Small intestine (tissue), 7 donors: ENCODE data around the gene HOXA3. TPM values are rescaled to one million over a fixed set of nuclear protein-coding genes. Genes with fewer than 3 reads are reported as not detected.

Experiments used
- DNase-seq, 2 donors: peaks; one replicate each; pipeline versions ENCODE4 v3.0.0 to v3.0.0-alpha.2; 2013
- FAIRE-seq: peaks from 2 replicates; lab custom pipeline; 2012; peaks lifted over from hg19 to GRCh38; lab: Jason Lieb, UNC
- H3K27ac ChIP-seq, 3 donors: one replicate each; pipeline ENCODE4 v1.5.1; 2013; ENCODE audit warnings: low read length in 2 of 3, mild to moderate bottlenecking in 2 of 3, control low read depth in 1 of 3, inconsistent platforms in 1 of 3, low read depth in 1 of 3, moderate library complexity in 1 of 3
- H3K27me3 ChIP-seq, 3 donors: one replicate each; pipeline ENCODE4 v1.6.1; 2013; ENCODE audit warnings: low read length in 3 of 3, inconsistent platforms in 1 of 3; ENCODE audit not compliant: control insufficient read depth in 3 of 3, insufficient read depth in 3 of 3
- H3K36me3 ChIP-seq, 3 donors: one replicate each; pipeline ENCODE4 v1.6.1; 2013; ENCODE audit warnings: low read length in 3 of 3, inconsistent platforms in 1 of 3, low read depth in 1 of 3, mild to moderate bottlenecking in 1 of 3, moderate library complexity in 1 of 3; ENCODE audit not compliant: control insufficient read depth in 3 of 3, insufficient read depth in 2 of 3
- H3K4me1 ChIP-seq, 3 donors: one replicate each; pipeline ENCODE4 v1.6.1; 2013; ENCODE audit warnings: low read length in 2 of 3, inconsistent platforms in 1 of 3, low read depth in 1 of 3, mild to moderate bottlenecking in 1 of 3, moderate library complexity in 1 of 3; ENCODE audit not compliant: control insufficient read depth in 3 of 3, insufficient read depth in 2 of 3
- H3K4me3 ChIP-seq, 3 donors: one replicate each; pipeline ENCODE4 v1.5.1; 2013; ENCODE audit warnings: low read length in 3 of 3, control low read depth in 1 of 3, inconsistent platforms in 1 of 3, low read depth in 1 of 3, mild to moderate bottlenecking in 1 of 3, moderate library complexity in 1 of 3
- H3K9me3 ChIP-seq, 2 donors: one replicate each; pipeline ENCODE4 v1.6.1; 2013; ENCODE audit warnings: low read depth in 1 of 2, low read length in 1 of 2; ENCODE audit not compliant: control insufficient read depth in 2 of 2, insufficient read depth in 1 of 2
- WGBS, 3 donors: extraction: QIAGEN DNeasy Blood & Tissue Kit; methylation state at CpG; one replicate each; pipeline ENCODE4 v1.1.7; 2013; 5-methylcytosine and 5-hydroxymethylcytosine counted together
- polyA plus RNA-seq, 4 donors: library from polyadenylated mRNA; stranded (reverse) in 3 of 4; unstranded in 1 of 4; fragments of 200-250 nt in 3 of 4; fragments of 120-200 nt in 1 of 4; gene quantifications; one replicate each; pipeline versions ENCODE4 v1.2.1 to v1.2.3, GENCODE V29; 2013
- donor health status: healthy with polysubstance abuse.
- donor health status: control.
- donor health status: control.
- donor health status: Bipolar disorder and iron deficiency.
- donor health status: healthy.

HOXA3 gene
- polyA plus RNA-seq, 4 donors, result 0.45 to 47.4 (median 1.9) TPM

- Histone ChIP-seq H3K4me3 (peak overlapping the region in 2 of 3 donors; percentile 44 to 55), H3K4me1 (peaks cover 0 to 20% (median 0%) of the 10 kb centered on the region in 3 donors), H3K27ac (no peak overlapping the region), H3K27me3 (peaks cover 13 to 98% (median 69%) of the 10 kb centered on the region in 3 donors), H3K36me3 (peaks cover 0 to 3% (median 0%) of the 10 kb centered on the region in 3 donors), H3K9me3 (peaks cover 0 to 3% of the 10 kb centered on the region in 2 donors)
- DNase-seq, result peak in 1 of 2 donors; percentile 71
- no peak for FAIRE-seq
- WGBS, 3 donors, result 9 to 19% (median 17%) methylated on average over 30 of the region's 30 CpGs
These were observed 5.5 kb upstream of the HOXA3 start for GRCh38 chr7:27157702-27158431.

DNA sequence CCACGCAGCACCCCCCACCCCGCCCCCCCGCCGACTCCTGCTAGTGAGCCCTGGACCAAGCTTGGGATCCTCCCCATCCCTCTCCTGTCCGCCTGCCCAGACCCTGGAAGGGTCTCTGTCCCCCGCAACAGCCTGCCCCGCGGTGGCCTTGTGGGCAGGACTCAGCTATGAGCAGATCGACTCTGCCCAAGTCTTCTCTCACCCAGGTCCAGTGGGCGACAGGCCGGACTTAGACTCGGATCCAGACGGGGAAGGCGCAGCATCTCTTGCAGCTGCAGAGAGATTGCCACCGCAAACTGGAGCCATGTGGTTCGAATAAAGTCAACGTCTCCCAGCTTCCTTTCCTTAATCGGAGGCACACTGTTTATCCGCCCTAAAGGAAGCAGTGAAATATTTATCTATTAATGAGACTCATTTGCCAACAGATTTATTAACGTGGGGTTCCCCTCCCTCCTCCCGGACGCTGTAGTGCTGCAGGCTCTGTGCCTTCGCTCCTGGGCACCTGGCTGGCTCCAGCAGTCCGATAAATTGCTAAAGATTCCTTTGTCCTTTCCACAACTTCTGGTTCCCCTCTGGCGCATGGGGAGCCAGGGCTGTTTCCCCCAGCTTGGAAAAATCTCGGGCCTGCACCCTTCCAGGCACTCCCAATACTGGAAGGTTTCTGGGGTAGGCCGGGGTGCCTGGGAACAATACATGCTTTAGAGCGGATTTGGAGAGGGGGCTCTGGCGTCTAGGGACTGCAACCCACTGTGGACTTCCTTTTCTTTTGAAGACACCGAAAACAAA is 4.7 kb upstream of the HOXA3 start:
- FAIRE-seq (no peak), DNase-seq (no peak)
- 11 to 16% (median 14%) methylated on average over 28 to 30 of the region's 30 CpGs for WGBS, 3 donors
- Histone ChIP-seq H3K4me3 (peak overlapping the region in 2 of 3 donors; percentile 44 to 55), H3K36me3 (peaks cover 0 to 1% (median 0%) of the 10 kb centered on the region in 3 donors), H3K9me3 (peaks cover 0 to 3% of the 10 kb centered on the region in 2 donors), H3K27ac (no peak overlapping the region), H3K27me3 (peaks cover 13 to 98% (median 75%) of the 10 kb centered on the region in 3 donors), H3K4me1 (peaks cover 0 to 20% (median 0%) of the 10 kb centered on the region in 3 donors)

- DNase-seq, result peak in 1 of 2 donors; percentile 75
- Histone ChIP-seq H3K27ac (peak within 1 kb of the TSS in 2 of 3 donors; percentile 48 to 67), H3K9me3 (peaks cover 0 to 3% of the 10 kb centered on the region in 2 donors), H3K36me3 (no peaks in the 10 kb centered on the region), H3K27me3 (peaks cover 13 to 98% (median 76%) of the 10 kb centered on the region in 3 donors), H3K4me1 (peaks cover 0 to 20% (median 0%) of the 10 kb centered on the region in 3 donors), H3K4me3 (peak within 1 kb of the TSS; percentile 18 to 55 (median 47))
- no peak for FAIRE-seq
- WGBS, 3 donors, result 3 to 17% (median 14%) methylated on average over 30 to 33 of the region's 33 CpGs
These were observed 4.1 kb upstream of the HOXA3 start, which contains the start of gene HOXA7 for GRCh38 chr7:27156508-27156898. HOXA7 (minus strand) TSS chr7:27156675; CDS start chr7:27156545, 130 bp downstream.

- peaks cover 15 to 98% (median 78%) of the 10 kb centered on the region in 3 donors for H3K27me3 ChIP-seq
- WGBS, 3 donors, result 3 to 6% (median 3%) methylated on average over 59 to 63 of the region's 63 CpGs
- peak overlapping the region in 2 of 3 donors; percentile 48 to 67 for H3K27ac ChIP-seq
- H3K4me3 ChIP-seq, result peak overlapping the region; percentile 18 to 55 (median 47)
- no peaks in the 10 kb centered on the region for H3K36me3 ChIP-seq
- peaks cover 0 to 3% of the 10 kb centered on the region in 2 donors for H3K9me3 ChIP-seq
- FAIRE-seq (no peak), DNase-seq (peak in 1 of 2 donors; percentile 73)
- H3K4me1 ChIP-seq, result peaks cover 0 to 25% (median 0%) of the 10 kb centered on the region in 3 donors
These were observed 3.6 kb upstream of the HOXA3 start for GRCh38 chr7:27155816-27156507.

- H3K27ac ChIP-seq, result peak overlapping the region in 1 of 3 donors; percentile 17
- peaks cover 0 to 27% (median 0%) of the 10 kb centered on the region in 3 donors for H3K4me1 ChIP-seq
- H3K9me3 ChIP-seq, result peaks cover 0 to 3% of the 10 kb centered on the region in 2 donors
- H3K4me3 ChIP-seq, result peak overlapping the region in 2 of 3 donors; percentile 17 to 55
- 8 to 20% (median 16%) methylated on average over 48 of the region's 48 CpGs for whole genome bisulfite sequencing, 3 donors
- H3K27me3 ChIP-seq, result peaks cover 15 to 98% (median 76%) of the 10 kb centered on the region in 3 donors
- FAIRE-seq (no peak), DNase-seq (no peak)
- peaks cover 0 to 4% (median 0%) of the 10 kb centered on the region in 3 donors for H3K36me3 ChIP-seq
These were observed 2.8 kb upstream of the HOXA3 start for GRCh38 chr7:27154901-27155815.

DNA sequence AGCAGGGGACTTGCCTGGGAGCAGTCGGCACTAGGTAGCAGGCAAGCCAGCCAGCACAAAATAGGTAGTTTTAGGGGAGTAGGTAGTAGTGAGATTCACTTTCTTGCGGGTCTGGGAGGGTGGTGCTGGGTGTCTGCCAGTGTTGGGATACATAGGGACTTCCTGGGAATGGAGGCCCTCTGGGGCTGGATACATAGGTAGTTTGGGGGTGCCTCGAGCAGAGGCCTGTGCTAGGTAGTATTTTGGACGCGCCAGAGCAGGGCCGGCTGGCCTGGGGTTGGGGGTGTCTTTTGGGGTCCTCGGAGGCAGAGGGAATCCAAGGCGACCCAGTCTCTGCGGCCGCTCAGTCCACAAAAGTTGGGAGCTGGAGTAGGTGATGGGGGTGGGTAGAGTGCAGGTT is 2.0 kb upstream of the HOXA3 start:
- H3K27ac ChIP-seq, result no peak overlapping the region
- FAIRE-seq, result no peak
- H3K4me1 ChIP-seq, result peaks cover 0 to 25% (median 0%) of the 10 kb centered on the region in 3 donors

GRCh38 chr7:27153526-27153925 is 1.1 kb upstream of the HOXA3 start:
- WGBS, 3 donors, result 37 to 62% (median 61%) methylated on average over 3 of the region's 3 CpGs
- peaks cover 0 to 25% (median 0%) of the 10 kb centered on the region in 3 donors for H3K4me1 ChIP-seq
- FAIRE-seq (no peak), DNase-seq (no peak)
- H3K4me3 ChIP-seq, result no peak overlapping the region
- H3K27ac ChIP-seq, result no peak overlapping the region
- peaks cover 15 to 97% (median 62%) of the 10 kb centered on the region in 3 donors for H3K27me3 ChIP-seq
- H3K36me3 ChIP-seq, result peaks cover 0 to 5% (median 0%) of the 10 kb centered on the region in 3 donors
- H3K9me3 ChIP-seq, result peaks cover 0 to 3% of the 10 kb centered on the region in 2 donors

More for the DNA sequence above, 2.0 kb upstream of the HOXA3 start:
- 32 to 54% (median 38%) methylated on average over 10 of the region's 10 CpGs for WGBS, 3 donors
- H3K36me3 ChIP-seq, result peaks cover 0 to 5% (median 0%) of the 10 kb centered on the region in 3 donors
- DNase-seq, result no peak
- H3K9me3 ChIP-seq, result peaks cover 0 to 3% of the 10 kb centered on the region in 2 donors
- peaks cover 15 to 97% (median 70%) of the 10 kb centered on the region in 3 donors for H3K27me3 ChIP-seq
- no peak overlapping the region for H3K4me3 ChIP-seq
